ENCODE results near the gene MXRA8. TPM values are rescaled to one million over a fixed set of nuclear protein-coding genes. Genes with fewer than 3 reads are reported as not detected.

Gene MXRA8
- polyA plus RNA-seq, 2 of the 4 experiments (the other 2 are of a cell fraction): 0.12 to 0.22 TPM

- no peak for TF ChIP-seq CTCF (IDR thresholded peaks at IDR 0.05)
- no peak for TF ChIP-seq ELK1 (IDR thresholded peaks at IDR 0.05; ENCODE audit: low read depth, low read length)
- TF ChIP-seq NPAS2 (CRISPR knock-in tag; IDR thresholded peaks at IDR 0.05; ENCODE audit: borderline replicate concordance): no peak
- TF ChIP-seq ZFP36 (IDR thresholded peaks at IDR 0.05; ENCODE audit: borderline replicate concordance, partially characterized antibody): no peak
- no peak for TF ChIP-seq JUNB (IDR thresholded peaks at IDR 0.05)
- no peak for TF ChIP-seq MAFK (IDR thresholded peaks at IDR 0.05; ENCODE audit: partially characterized antibody)
- no peak for TF ChIP-seq NR3C1 (IDR thresholded peaks at IDR 0.05)
- no peak for TF ChIP-seq HEYL (CRISPR knock-in tag; IDR thresholded peaks at IDR 0.05)
- TF ChIP-seq RNF2 (IDR thresholded peaks at IDR 0.05; ENCODE audit: borderline replicate concordance, low read depth): no peak
These were observed 54.6 kb downstream of the MXRA8 start (continued) for GRCh38 chr1:1303736-1304135.

- 100% methylated on average over 4 of the region's 31 CpGs for WGBS (ENCODE audit: missing lambda C conversion rate)
- DNase-seq (ENCODE audit: low read depth in 1 of 2, low spot score in 1 of 2) (no peak), ATAC-seq (no peak), FAIRE-seq (no peak)
- ChIA-PET CTCF (interaction anchor here (1.4 to 1.5 kb wide), 2 partner anchors 8 to 181 kb away, joined by 4 read pairs; no protein-coding TSS in a partner anchor), POLR2A (no interaction called here)
- no peak overlapping the region for H3K27ac ChIP-seq
- no peak overlapping the region for H3K4me3 ChIP-seq
- H3K9me3 ChIP-seq: no peaks in the 10 kb centered on the region
- no peak overlapping the region for H3K4me2 ChIP-seq
- TF ChIP-seq TFCP2L1 (CRISPR knock-in tag; IDR thresholded peaks at IDR 0.05) (no peak), KDM1A (IDR thresholded peaks at IDR 0.05; ENCODE audit: low read depth) (no peak), ELK1 (IDR thresholded peaks at IDR 0.05; ENCODE audit: low read depth, low read length) (no peak), NR3C1 (IDR thresholded peaks at IDR 0.05) (no peak), HOXB5 (CRISPR knock-in tag; IDR thresholded peaks at IDR 0.05) (no peak), ESRRA (IDR thresholded peaks at IDR 0.05; ENCODE audit: borderline replicate concordance, low read length) (no peak), USF2 (IDR thresholded peaks at IDR 0.05) (no peak), BHLHE40 (IDR thresholded peaks at IDR 0.05; ENCODE audit: low read depth, low read length) (no peak), HES2 (IDR thresholded peaks at IDR 0.05) (no peak), HEYL (CRISPR knock-in tag; IDR thresholded peaks at IDR 0.05) (no peak), RFX5 (IDR thresholded peaks at IDR 0.05) (no peak), E2F6 (IDR thresholded peaks at IDR 0.05; ENCODE audit: borderline replicate concordance, low read depth) (no peak), ZFP36 (IDR thresholded peaks at IDR 0.05; ENCODE audit: borderline replicate concordance, partially characterized antibody) (no peak), PHF8 (IDR thresholded peaks at IDR 0.05; ENCODE audit: borderline replicate concordance, low read depth) (no peak)
- H3K4me1 ChIP-seq: peaks cover 33% of the 10 kb centered on the region
These were observed 55.3 kb downstream of the MXRA8 start for GRCh38 chr1:1302951-1303509.

Other genes with a start within 250 kb of the MXRA8 start
- gene C1orf159, start 242.5 kb downstream of the MXRA8 start, polyA plus RNA-seq (2011; rRNA removed): 3.2 and 4.0 TPM in 2 replicates
- 8.8 to 10.4 TPM (median 10.2 TPM) in 3 replicates for gene C1orf159, start 242.5 kb downstream of the MXRA8 start, polyA plus RNA-seq (2017; fragmentation: RNase III; extraction: RNeasy Plus Mini Kit Qiagen cat#74134 plus additional on column Dnase treatment)
- gene TTLL10, start 184.7 kb downstream of the MXRA8 start, polyA plus RNA-seq (2011; rRNA removed): not detected in 2 replicates
- not detected in 3 replicates for gene TTLL10, start 184.7 kb downstream of the MXRA8 start, polyA plus RNA-seq (2017; fragmentation: RNase III; extraction: RNeasy Plus Mini Kit Qiagen cat#74134 plus additional on column Dnase treatment)
- not detected in 2 replicates for gene TNFRSF18, start 152.0 kb downstream of the MXRA8 start, polyA plus RNA-seq (2011; rRNA removed)
- not detected in 3 replicates for gene TNFRSF18, start 152.0 kb downstream of the MXRA8 start, polyA plus RNA-seq (2017; fragmentation: RNase III; extraction: RNeasy Plus Mini Kit Qiagen cat#74134 plus additional on column Dnase treatment)
- gene TNFRSF4, start 144.4 kb downstream of the MXRA8 start, polyA plus RNA-seq (2011; rRNA removed): not detected in 2 replicates
- not detected in 3 replicates for gene TNFRSF4, start 144.4 kb downstream of the MXRA8 start, polyA plus RNA-seq (2017; fragmentation: RNase III; extraction: RNeasy Plus Mini Kit Qiagen cat#74134 plus additional on column Dnase treatment)
- gene SDF4, start 126.6 kb downstream of the MXRA8 start, polyA plus RNA-seq (2011; rRNA removed): 38.7 and 58.3 TPM in 2 replicates
- 94.8 to 103 TPM (median 97.4 TPM) in 3 replicates for gene SDF4, start 126.6 kb downstream of the MXRA8 start, polyA plus RNA-seq (2017; fragmentation: RNase III; extraction: RNeasy Plus Mini Kit Qiagen cat#74134 plus additional on column Dnase treatment)
- gene B3GALT6, start 126.3 kb downstream of the MXRA8 start, polyA plus RNA-seq (2011; rRNA removed): 9.2 and 12.5 TPM in 2 replicates
- gene B3GALT6, start 126.3 kb downstream of the MXRA8 start, polyA plus RNA-seq (2017; fragmentation: RNase III; extraction: RNeasy Plus Mini Kit Qiagen cat#74134 plus additional on column Dnase treatment): 11.5 to 12.9 TPM (median 12.1 TPM) in 3 replicates
- 0.46 and 0.47 TPM in 2 replicates for gene C1QTNF12, start 111.8 kb downstream of the MXRA8 start, polyA plus RNA-seq (2011; rRNA removed)
- 0.76 to 0.98 TPM (median 0.83 TPM) in 3 replicates for gene C1QTNF12, start 111.8 kb downstream of the MXRA8 start, polyA plus RNA-seq (2017; fragmentation: RNase III; extraction: RNeasy Plus Mini Kit Qiagen cat#74134 plus additional on column Dnase treatment)
- gene UBE2J2, start 84.7 kb downstream of the MXRA8 start, polyA plus RNA-seq (2011; rRNA removed): 18.0 and 21.2 TPM in 2 replicates
- gene UBE2J2, start 84.7 kb downstream of the MXRA8 start, polyA plus RNA-seq (2017; fragmentation: RNase III; extraction: RNeasy Plus Mini Kit Qiagen cat#74134 plus additional on column Dnase treatment): 35.2 to 38.0 TPM (median 36.2 TPM) in 3 replicates
- 0.52 and 0.80 TPM in 2 replicates for gene SCNN1D, start 78.1 kb downstream of the MXRA8 start, polyA plus RNA-seq (2011; rRNA removed)
- gene SCNN1D, start 78.1 kb downstream of the MXRA8 start, polyA plus RNA-seq (2017; fragmentation: RNase III; extraction: RNeasy Plus Mini Kit Qiagen cat#74134 plus additional on column Dnase treatment): 1.7 to 3.5 TPM (median 1.8 TPM) in 3 replicates
- 6.6 and 7.5 TPM in 2 replicates for gene ACAP3, start 50.6 kb downstream of the MXRA8 start, polyA plus RNA-seq (2011; rRNA removed)
- gene ACAP3, start 50.6 kb downstream of the MXRA8 start, polyA plus RNA-seq (2017; fragmentation: RNase III; extraction: RNeasy Plus Mini Kit Qiagen cat#74134 plus additional on column Dnase treatment): 19.7 to 24.2 TPM (median 24.2 TPM) in 3 replicates
- gene PUSL1, start 50.0 kb downstream of the MXRA8 start, polyA plus RNA-seq (2011; rRNA removed): 6.2 and 7.4 TPM in 2 replicates
- gene PUSL1, start 50.0 kb downstream of the MXRA8 start, polyA plus RNA-seq (2017; fragmentation: RNase III; extraction: RNeasy Plus Mini Kit Qiagen cat#74134 plus additional on column Dnase treatment): 14.1 to 15.0 TPM (median 14.6 TPM) in 3 replicates
- 41.9 and 44.3 TPM in 2 replicates for gene INTS11, start 33.9 kb downstream of the MXRA8 start, polyA plus RNA-seq (2011; rRNA removed)
- gene INTS11, start 33.9 kb downstream of the MXRA8 start, polyA plus RNA-seq (2017; fragmentation: RNase III; extraction: RNeasy Plus Mini Kit Qiagen cat#74134 plus additional on column Dnase treatment): 62.9 to 71.2 TPM (median 62.9 TPM) in 3 replicates
- 3.9 and 4.3 TPM in 2 replicates for gene CPTP, start 33.8 kb downstream of the MXRA8 start, polyA plus RNA-seq (2011; rRNA removed)
- 10.2 to 11.9 TPM (median 10.7 TPM) in 3 replicates for gene CPTP, start 33.8 kb downstream of the MXRA8 start, polyA plus RNA-seq (2017; fragmentation: RNase III; extraction: RNeasy Plus Mini Kit Qiagen cat#74134 plus additional on column Dnase treatment)
- gene TAS1R3, start 27.3 kb downstream of the MXRA8 start, polyA plus RNA-seq (2011; rRNA removed): 0.05 and 0.07 TPM in 2 replicates
- gene TAS1R3, start 27.3 kb downstream of the MXRA8 start, polyA plus RNA-seq (2017; fragmentation: RNase III; extraction: RNeasy Plus Mini Kit Qiagen cat#74134 plus additional on column Dnase treatment): 0.14 to 0.24 TPM (median 0.15 TPM) in 3 replicates
- 11.3 and 12.1 TPM in 2 replicates for gene DVL1, start 9.1 kb downstream of the MXRA8 start, polyA plus RNA-seq (2011; rRNA removed)
- gene DVL1, start 9.1 kb downstream of the MXRA8 start, polyA plus RNA-seq (2017; fragmentation: RNase III; extraction: RNeasy Plus Mini Kit Qiagen cat#74134 plus additional on column Dnase treatment): 42.7 to 48.3 TPM (median 43.9 TPM) in 3 replicates
- 49.8 and 62.0 TPM in 2 replicates for gene AURKAIP1, start 16.7 kb upstream of the MXRA8 start, polyA plus RNA-seq (2011; rRNA removed)
- gene AURKAIP1, start 16.7 kb upstream of the MXRA8 start, polyA plus RNA-seq (2017; fragmentation: RNase III; extraction: RNeasy Plus Mini Kit Qiagen cat#74134 plus additional on column Dnase treatment): 97.2 to 102 TPM (median 97.9 TPM) in 3 replicates
- 111 TPM in 2 replicates for gene CCNL2, start 40.8 kb upstream of the MXRA8 start, polyA plus RNA-seq (2011; rRNA removed)
- gene CCNL2, start 40.8 kb upstream of the MXRA8 start, polyA plus RNA-seq (2017; fragmentation: RNase III; extraction: RNeasy Plus Mini Kit Qiagen cat#74134 plus additional on column Dnase treatment): 80.3 to 93.3 TPM (median 85.5 TPM) in 3 replicates
- gene MRPL20, start 48.7 kb upstream of the MXRA8 start, polyA plus RNA-seq (2011; rRNA removed): 146 and 163 TPM in 2 replicates
- 151 to 164 TPM (median 158 TPM) in 3 replicates for gene MRPL20, start 48.7 kb upstream of the MXRA8 start, polyA plus RNA-seq (2017; fragmentation: RNase III; extraction: RNeasy Plus Mini Kit Qiagen cat#74134 plus additional on column Dnase treatment)
- not detected in 2 replicates for gene ANKRD65, start 62.7 kb upstream of the MXRA8 start, polyA plus RNA-seq (2011; rRNA removed)
- gene ANKRD65, start 62.7 kb upstream of the MXRA8 start, polyA plus RNA-seq (2017; fragmentation: RNase III; extraction: RNeasy Plus Mini Kit Qiagen cat#74134 plus additional on column Dnase treatment): 0.05 TPM in 1 of 3 replicates, not detected in the others
- gene VWA1, start 77.1 kb upstream of the MXRA8 start, polyA plus RNA-seq (2011; rRNA removed): 3.7 and 4.0 TPM in 2 replicates
- 4.2 to 5.3 TPM (median 4.8 TPM) in 3 replicates for gene VWA1, start 77.1 kb upstream of the MXRA8 start, polyA plus RNA-seq (2017; fragmentation: RNase III; extraction: RNeasy Plus Mini Kit Qiagen cat#74134 plus additional on column Dnase treatment)
- gene ATAD3C, start 91.1 kb upstream of the MXRA8 start, polyA plus RNA-seq (2011; rRNA removed): not detected in 2 replicates
- not detected in 3 replicates for gene ATAD3C, start 91.1 kb upstream of the MXRA8 start, polyA plus RNA-seq (2017; fragmentation: RNase III; extraction: RNeasy Plus Mini Kit Qiagen cat#74134 plus additional on column Dnase treatment)
- gene ATAD3B, start 113.2 kb upstream of the MXRA8 start, polyA plus RNA-seq (2011; rRNA removed): 0.13 and 0.21 TPM in 2 replicates
- gene ATAD3B, start 113.2 kb upstream of the MXRA8 start, polyA plus RNA-seq (2017; fragmentation: RNase III; extraction: RNeasy Plus Mini Kit Qiagen cat#74134 plus additional on column Dnase treatment): 0.99 to 1.1 TPM (median 0.99 TPM) in 3 replicates
- gene ATAD3A, start 153.6 kb upstream of the MXRA8 start, polyA plus RNA-seq (2011; rRNA removed): 6.6 and 10.9 TPM in 2 replicates
- 25.1 to 29.1 TPM (median 27.2 TPM) in 3 replicates for gene ATAD3A, start 153.6 kb upstream of the MXRA8 start, polyA plus RNA-seq (2017; fragmentation: RNase III; extraction: RNeasy Plus Mini Kit Qiagen cat#74134 plus additional on column Dnase treatment)
- gene TMEM240, start 182.1 kb upstream of the MXRA8 start, polyA plus RNA-seq (2011; rRNA removed): 0.13 and 0.14 TPM in 2 replicates
- gene TMEM240, start 182.1 kb upstream of the MXRA8 start, polyA plus RNA-seq (2017; fragmentation: RNase III; extraction: RNeasy Plus Mini Kit Qiagen cat#74134 plus additional on column Dnase treatment): 0.55 to 1.1 TPM (median 1.1 TPM) in 3 replicates
- 80.4 and 101 TPM in 2 replicates for gene SSU72, start 216.3 kb upstream of the MXRA8 start, polyA plus RNA-seq (2011; rRNA removed)
- gene SSU72, start 216.3 kb upstream of the MXRA8 start, polyA plus RNA-seq (2017; fragmentation: RNase III; extraction: RNeasy Plus Mini Kit Qiagen cat#74134 plus additional on column Dnase treatment): 75.1 to 78.3 TPM (median 75.3 TPM) in 3 replicates
- 0.56 and 0.77 TPM in 2 replicates for gene FNDC10, start 241.6 kb upstream of the MXRA8 start, polyA plus RNA-seq (2011; rRNA removed)
- gene FNDC10, start 241.6 kb upstream of the MXRA8 start, polyA plus RNA-seq (2017; fragmentation: RNase III; extraction: RNeasy Plus Mini Kit Qiagen cat#74134 plus additional on column Dnase treatment): 2.7 to 4.2 TPM (median 4.0 TPM) in 3 replicates